ENCODE data around the gene FAM185A.
"Not testable (repeated sequence)": the region's sequence is repeated elsewhere in the genome, so short reads cannot be mapped to it uniquely, and the experiment has no call there.

FAM185A gene

GRCh38 chr7:102778663-102779062 is 29.9 kb downstream of the FAM185A start:
- not testable (repeated sequence) for DNase-seq (ENCODE audit: low read depth)

DNA sequence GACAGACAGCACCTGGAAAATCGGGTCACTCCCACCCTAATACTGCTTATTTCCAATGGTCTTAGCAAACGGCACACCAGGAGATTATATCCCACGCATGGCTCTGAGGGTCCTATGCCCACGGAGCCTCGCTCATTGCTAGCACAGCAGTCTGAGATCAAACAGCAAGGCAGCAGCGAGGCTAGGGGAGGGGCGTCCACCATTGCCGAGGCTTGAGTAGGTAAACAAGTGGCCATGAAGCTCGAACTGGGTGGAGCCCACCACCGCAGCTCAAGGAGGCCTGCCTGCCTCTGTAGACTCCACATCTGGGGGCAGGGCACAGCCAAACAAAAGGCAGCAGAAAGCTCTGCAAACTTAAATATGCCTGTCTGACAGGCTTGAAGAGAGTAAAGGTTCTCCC is 32.1 kb downstream of the FAM185A start:
- not testable (repeated sequence) for DNase-seq (ENCODE audit: low read depth)

- not testable (repeated sequence) for DNase-seq (ENCODE audit: low read depth)
Observed at GRCh38 chr7:102788770-102789169, 40.0 kb downstream of the FAM185A start.

- not testable (repeated sequence) for DNase-seq (ENCODE audit: low read depth)
Observed at GRCh38 chr7:102790364-102791100, 41.7 kb downstream of the FAM185A start.

GRCh38 chr7:102791367-102791766 is 42.6 kb downstream of the FAM185A start:
- DNase-seq (ENCODE audit: low read depth): not testable (repeated sequence)

DNA sequence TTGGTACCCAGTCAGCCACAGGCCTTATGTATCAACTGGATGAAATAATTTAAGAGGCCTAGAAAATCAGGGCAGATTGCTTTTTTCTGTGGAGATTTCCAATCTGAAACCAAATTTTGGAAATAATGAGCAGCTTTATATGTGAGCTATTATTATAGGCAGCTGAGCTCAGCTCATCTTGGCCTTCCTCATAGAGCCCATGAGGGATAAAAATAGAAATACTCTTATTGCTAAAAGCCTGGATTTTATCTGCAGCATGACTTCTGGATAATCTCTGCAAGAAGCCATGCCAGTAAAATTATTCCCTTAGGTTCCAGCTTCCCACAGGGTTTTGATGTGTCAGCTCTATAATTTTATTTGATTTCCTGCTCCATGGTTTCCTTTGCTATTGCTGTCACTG is 43.0 kb downstream of the FAM185A start:
- DNase-seq (ENCODE audit: low read depth): not testable (repeated sequence)

DNA sequence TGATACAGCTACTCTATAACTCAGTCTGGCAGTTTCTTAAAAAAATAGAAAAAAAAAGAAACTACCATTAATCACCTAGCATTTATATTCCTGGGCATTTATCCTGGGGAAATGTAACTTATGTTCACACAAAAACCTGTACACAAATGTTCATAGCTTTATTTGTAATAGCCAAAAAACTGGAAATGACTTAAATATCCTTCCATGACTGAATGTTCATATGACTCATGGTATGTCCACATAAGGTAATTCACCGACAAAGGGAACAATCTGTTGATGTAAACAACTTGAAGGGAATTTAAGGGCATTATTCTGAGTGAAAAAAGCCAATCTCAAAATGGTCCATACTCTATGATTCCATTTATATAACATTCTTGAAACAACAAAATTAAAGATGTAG is 45.8 kb downstream of the FAM185A start:
- not testable (repeated sequence) for DNase-seq (ENCODE audit: low read depth)

DNA sequence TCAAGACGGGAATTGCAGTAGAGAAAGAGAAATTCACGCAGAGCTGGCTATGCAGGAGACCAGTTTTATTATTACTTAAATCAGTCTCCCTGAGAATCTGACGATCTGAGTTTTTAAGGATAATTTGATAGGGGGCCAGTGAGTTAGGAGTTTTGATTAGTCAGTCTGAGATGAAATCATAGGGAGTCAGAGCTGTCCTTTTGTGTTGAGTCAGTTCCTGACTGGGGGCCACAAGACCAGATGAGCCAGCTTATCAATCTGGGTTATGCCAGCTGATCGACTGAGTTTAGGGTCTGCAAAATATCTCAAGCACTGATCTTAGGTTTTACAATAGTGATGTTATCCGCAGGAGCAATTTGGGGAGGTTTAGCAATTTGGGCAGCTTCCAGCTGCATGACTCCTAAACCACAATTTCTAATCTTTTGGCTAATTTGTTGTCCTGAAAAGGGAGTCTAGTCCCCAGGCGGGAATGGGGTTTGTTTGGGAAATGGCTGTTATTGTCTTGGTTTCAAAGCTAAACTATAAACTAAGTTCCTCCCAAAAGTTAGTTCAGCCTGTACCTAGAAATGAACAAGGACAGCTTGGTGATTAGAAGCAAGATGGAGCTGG is 47.3 kb downstream of the FAM185A start:
- not testable (repeated sequence) for DNase-seq (ENCODE audit: low read depth)

DNA sequence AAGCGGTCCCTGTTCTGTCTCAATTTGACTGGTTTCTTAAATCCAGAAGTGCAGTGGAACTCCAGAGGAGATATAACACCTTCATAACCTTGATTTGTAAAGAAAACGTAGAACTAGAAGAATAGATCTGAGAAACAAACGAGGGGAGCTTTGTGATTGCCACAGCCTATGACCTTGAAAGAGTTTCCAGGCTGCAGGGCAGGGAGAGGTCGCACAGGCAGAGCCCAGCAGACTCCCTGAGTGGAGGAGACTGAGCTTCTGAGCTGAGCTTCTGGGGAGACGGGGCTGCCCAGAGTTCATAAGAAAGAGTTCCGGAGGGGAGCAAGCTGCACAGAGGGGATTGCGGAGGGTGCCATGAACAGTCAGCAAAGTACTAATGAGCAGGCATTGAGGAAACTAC is 57.8 kb downstream of the FAM185A start:
- DNase-seq (ENCODE audit: low read depth): no peak

DNA sequence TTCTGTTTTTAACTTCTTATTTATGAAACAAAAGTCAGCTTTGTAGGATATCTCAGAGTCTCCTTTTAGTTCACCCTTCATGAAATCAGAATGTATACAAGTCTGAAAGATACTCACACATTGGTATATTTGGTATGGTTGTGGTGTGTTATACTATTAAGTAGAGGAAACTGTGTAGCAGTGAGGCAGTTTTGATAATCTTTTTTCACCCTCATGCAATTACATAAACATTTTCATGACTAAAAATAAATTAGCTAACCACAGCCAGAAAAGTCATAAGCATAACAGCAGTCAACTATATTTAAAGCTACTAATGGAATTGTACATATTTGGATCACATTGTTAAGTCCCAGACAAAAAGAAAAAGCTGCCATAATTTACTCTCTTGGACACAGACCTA is 62.1 kb downstream of the FAM185A start:
- DNase-seq (ENCODE audit: low read depth): no peak

DNA sequence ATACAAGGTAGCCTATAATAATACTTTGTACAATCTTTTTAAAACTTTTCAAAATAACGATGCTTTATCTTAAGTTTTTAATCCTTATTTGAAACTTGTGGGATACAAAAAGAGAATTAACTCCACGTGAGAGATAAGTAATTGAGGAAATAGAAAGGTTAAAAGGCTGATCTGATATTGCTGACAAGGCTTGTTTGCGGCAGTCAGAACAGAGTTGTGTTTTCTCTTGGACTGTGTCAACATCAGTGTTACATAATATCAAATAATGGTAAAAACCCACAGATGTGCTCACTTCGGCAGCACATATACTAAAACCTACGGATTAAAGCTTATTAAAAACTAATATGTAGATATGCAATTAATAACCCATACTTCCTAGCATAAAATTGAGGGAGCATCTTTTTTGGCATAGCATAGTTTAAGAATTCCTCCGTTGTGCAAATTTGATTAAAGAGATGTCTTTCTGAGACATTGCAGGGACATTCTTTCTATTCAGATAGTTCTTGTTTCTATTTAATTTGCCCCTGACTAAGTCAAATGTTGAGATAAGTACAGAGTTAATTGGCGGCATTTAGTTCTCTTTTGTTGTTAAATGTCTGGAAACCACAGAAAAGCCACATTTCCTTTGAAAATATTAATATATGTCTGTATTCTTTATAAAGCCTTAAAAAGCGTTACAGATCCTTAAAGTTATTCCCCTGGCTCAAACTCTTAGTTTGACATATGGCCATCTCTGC is 63.3 kb downstream of the FAM185A start:
- no peak for DNase-seq (ENCODE audit: low read depth)

GRCh38 chr7:102813191-102814024 is 64.6 kb downstream of the FAM185A start:
- no peak for DNase-seq (ENCODE audit: low read depth)

GRCh38 chr7:102814025-102814471 is 65.2 kb downstream of the FAM185A start:
- no peak for DNase-seq (ENCODE audit: low read depth)

- DNase-seq (ENCODE audit: low read depth): no peak
Observed at GRCh38 chr7:102817616-102818573, 69.1 kb downstream of the FAM185A start.

GRCh38 chr7:102819151-102819550 is 70.4 kb downstream of the FAM185A start:
- DNase-seq (ENCODE audit: low read depth): no peak

- no peak for DNase-seq (ENCODE audit: low read depth)
Observed at GRCh38 chr7:102821994-102822747, 73.4 kb downstream of the FAM185A start.

DNA sequence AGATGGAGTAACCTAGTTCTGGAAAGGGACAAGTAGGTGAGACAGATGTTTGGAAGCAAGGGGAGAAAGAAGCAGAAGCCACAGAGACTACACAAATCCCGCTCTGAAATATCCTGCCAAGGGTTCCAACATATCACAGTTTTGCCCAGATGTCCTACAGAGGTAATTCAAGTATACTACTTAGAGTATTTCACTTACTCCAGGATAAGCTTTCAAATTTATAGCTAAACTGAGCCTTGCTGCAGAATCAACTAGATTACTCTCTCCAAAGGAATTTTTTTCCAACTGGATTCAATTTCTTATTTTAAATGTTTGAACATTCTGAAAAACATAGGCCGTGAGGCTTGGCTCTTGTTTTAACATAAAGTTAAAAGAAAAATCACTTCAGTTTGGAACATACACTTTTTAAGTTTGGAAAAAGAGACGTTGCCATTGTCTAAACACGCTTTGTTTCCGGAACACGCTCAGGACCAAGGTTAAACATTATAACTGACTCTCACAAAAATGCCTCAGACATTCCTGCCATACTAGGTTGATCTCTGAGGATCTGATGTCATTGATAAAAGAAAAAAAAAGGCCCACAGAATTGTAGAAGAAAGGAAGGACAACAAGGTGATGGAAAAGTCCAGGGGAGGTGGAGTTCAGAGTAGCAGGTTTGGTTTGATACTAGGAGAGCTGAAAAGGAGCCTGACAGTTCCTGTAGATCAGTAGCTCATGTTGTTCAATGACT is 74.8 kb downstream of the FAM185A start:
- DNase-seq (ENCODE audit: low read depth): no peak

DNA sequence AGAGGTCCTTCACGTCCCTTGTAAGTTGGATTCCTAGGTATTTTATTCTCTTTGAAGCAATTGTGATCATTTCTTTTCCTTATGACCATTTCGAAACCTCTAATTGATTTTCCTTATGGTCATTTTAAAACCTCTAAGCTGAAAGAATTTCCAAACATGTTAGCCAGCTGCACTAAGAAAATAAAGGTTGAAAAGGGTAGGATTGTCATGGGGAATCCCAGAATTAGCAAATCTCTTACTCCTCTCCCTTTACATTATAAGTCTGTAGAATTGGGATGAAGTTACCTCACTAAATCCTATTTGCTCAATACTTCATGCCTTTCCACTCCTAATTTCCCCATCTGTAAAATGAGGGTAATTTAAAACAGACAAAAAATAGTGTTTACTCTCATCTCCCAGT is 79.5 kb downstream of the FAM185A start:
- no peak for DNase-seq (ENCODE audit: low read depth)

DNA sequence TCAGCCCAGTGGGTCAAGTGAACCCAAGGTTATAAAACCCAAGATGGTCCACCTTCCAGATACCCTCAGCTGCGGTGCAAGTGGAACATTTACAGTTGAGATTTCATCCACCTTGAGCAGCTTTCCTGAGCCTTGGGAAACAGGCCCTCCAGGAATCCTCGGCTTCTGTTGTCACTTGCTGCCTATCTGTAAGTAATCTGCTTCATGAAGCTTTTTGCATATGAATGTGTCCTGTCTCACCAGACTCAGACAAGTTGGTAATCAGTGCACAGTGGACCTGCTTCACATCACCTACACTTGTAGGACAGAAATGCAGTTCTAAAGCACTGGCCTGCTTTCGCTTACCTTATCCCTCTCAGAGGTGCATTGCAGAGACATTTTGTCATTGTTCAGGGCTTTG is 80.3 kb downstream of the FAM185A start:
- no peak for DNase-seq (ENCODE audit: low read depth)
